OCI-LY7 (cell line): ENCODE measurements around the gene CNTN5. TPM values are rescaled to one million over a fixed set of nuclear protein-coding genes. Genes with fewer than 3 reads are reported as not detected.

Experiments
- BruUV-seq: library from RNA; stranded (reverse); fragments of 400-500 nt; replicated peaks from 2 replicates; lab custom pipeline; 2021; lab: Mats Ljungman, UMichigan
- CTCF ChIA-PET: fragments of 300-600 bp; sonication (Branson Sonifier 250); formaldehyde crosslinking; loops from one replicate; lab custom pipeline; 2022; ENCODE audit warnings: antibody characterized with exemption; ENCODE audit not compliant: unreplicated experiment; lab: Charles Lee
- POLR2A ChIA-PET: fragments of 300-600 bp; sonication (Branson Sonifier 250); formaldehyde crosslinking; loops from one replicate; lab custom pipeline; 2022; ENCODE audit warnings: antibody characterized with exemption; lab: Charles Lee
- DNase-seq: peaks from one replicate; pipeline ENCODE4 v3.0.0-alpha.2; 2015; ENCODE audit warnings: low spot score
- H2AFZ ChIP-seq: fragments of 200-600 bp; sonication (generic), shearing (Covaris generic); 2 replicates; pipeline ENCODE4 v1.6.1; 2014; ENCODE audit warnings: mild to moderate bottlenecking, antibody characterized with exemption, low read length, moderate library complexity
- H3K27ac ChIP-seq: fragments of 200-600 bp; sonication (generic); 2 replicates; pipeline ENCODE4 v1.5.1; 2014; ENCODE audit warnings: mixed run types, low read depth, mild to moderate bottlenecking, moderate library complexity, low read length, inconsistent platforms; ENCODE audit not compliant: poor library complexity, severe bottlenecking
- H3K36me3 ChIP-seq: fragments of 200-600 bp; sonication (generic); 2 replicates; pipeline ENCODE4 v1.6.1; 2014; ENCODE audit warnings: mild to moderate bottlenecking, antibody characterized with exemption, low read length, moderate library complexity, mixed read lengths; ENCODE audit not compliant: insufficient read depth
- H3K4me1 ChIP-seq: fragments of 200-600 bp; sonication (generic); 2 replicates; pipeline ENCODE4 v1.5.1; 2014; ENCODE audit warnings: mild to moderate bottlenecking, low read length; ENCODE audit not compliant: insufficient read depth, poor library complexity, severe bottlenecking
- H3K4me2 ChIP-seq: fragments of 200-600 bp; sonication (generic); 2 replicates; pipeline ENCODE4 v1.6.1; 2014; ENCODE audit warnings: mild to moderate bottlenecking, low read length
- H3K4me3 ChIP-seq: fragments of 200-600 bp; sonication (generic); 2 replicates; pipeline ENCODE4 v1.5.1; 2014; ENCODE audit warnings: mild to moderate bottlenecking, low read depth, low read length; ENCODE audit not compliant: poor library complexity, severe bottlenecking
- H3K79me2 ChIP-seq: fragments of 200-600 bp; sonication (generic); 2 replicates; pipeline ENCODE4 v1.6.1; 2016; ENCODE audit warnings: low read depth, mild to moderate bottlenecking, low read length, moderate library complexity, mixed read lengths; ENCODE audit not compliant: insufficient read depth
- H3K9me2 ChIP-seq: fragments of 200-600 bp; sonication (generic); 2 replicates; pipeline ENCODE4 v1.6.1; 2016; ENCODE audit warnings: mild to moderate bottlenecking, low read length, mixed read lengths; ENCODE audit not compliant: insufficient read depth
- H3K9me3 ChIP-seq: fragments of 200-600 bp; sonication (generic); 2 replicates; pipeline ENCODE4 v1.6.1; 2014; ENCODE audit warnings: mild to moderate bottlenecking, mixed run types, low read length, mixed read lengths
- H4K20me1 ChIP-seq: fragments of 200-600 bp; sonication (generic); 2 replicates; pipeline ENCODE4 v1.6.1; 2014; ENCODE audit warnings: mild to moderate bottlenecking, antibody characterized with exemption, low read length, moderate library complexity, mixed read lengths; ENCODE audit not compliant: insufficient read depth
- EZH2phosphoT487 ChIP-seq: fragments of 200-600 bp; sonication (generic); IDR thresholded peaks from 2 replicates; pipeline ENCODE4 v1.6.1; 2018; ENCODE audit warnings: low read depth, borderline replicate concordance, mild to moderate bottlenecking, mixed run types, antibody characterized with exemption, low read length, moderate library complexity, mixed read lengths
- intact Hi-C: fragments of 100-400 bp; cut with micrococcal nuclease; formaldehyde crosslinking; loops from one replicate; pipeline ENCODE4 v1.10.0; 2022; ENCODE audit not compliant: unreplicated experiment
- total RNA-seq, 2 experiments: library from RNA; depleted of rRNA in 1 of 2; stranded (reverse); fragments of >200 nt in 1 of 2; shearing (Covaris generic) in 1 of 2; gene quantifications; 2 replicates each; pipeline ENCODE4 v1.2.3, GENCODE V29; 2014 to 2022
- TF ChIP-seq, protein P1 (sequence below): fragments of 200-600 bp; sonication (generic); conservative IDR thresholded peaks from 2 replicates; pipeline ENCODE4 v1.5.1; 2014; ENCODE audit warnings: mild to moderate bottlenecking, antibody characterized with exemption, low read length, moderate library complexity, mixed read lengths

Gene CNTN5
- total RNA-seq, 2 experiments from 2014 or later: not detected

DNA sequence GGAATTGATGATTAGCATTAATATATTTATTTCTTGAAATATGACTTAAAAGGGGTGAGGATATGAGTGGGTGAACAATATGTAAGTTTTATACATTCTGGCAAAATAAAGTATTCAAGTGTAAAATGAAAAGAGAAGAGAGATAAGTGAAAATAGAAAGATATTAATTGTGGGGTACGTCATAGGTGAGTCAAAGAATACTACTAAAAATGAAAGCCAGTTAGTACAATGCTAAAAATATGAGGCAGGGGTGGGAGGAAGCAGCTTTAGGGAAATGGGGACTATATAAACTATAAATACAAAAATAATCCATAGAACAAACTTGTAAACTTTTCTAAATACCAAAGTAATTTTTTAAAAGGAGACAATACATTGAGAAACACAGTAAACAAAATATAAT is 661.4 kb downstream of the CNTN5 start:
- no peaks in the 10 kb centered on the region for H4K20me1 ChIP-seq
- H3K4me3 ChIP-seq: no peak overlapping the region
- ChIA-PET CTCF (no interaction called here), POLR2A (no interaction called here)
- H3K79me2 ChIP-seq: no peaks in the 10 kb centered on the region
- DNase-seq: no peak
- H2AFZ ChIP-seq: no peak overlapping the region
- no peak overlapping the region for H3K4me2 ChIP-seq
- H3K36me3 ChIP-seq: no peaks in the 10 kb centered on the region
- no peak overlapping the region for H3K27ac ChIP-seq
- H3K9me2 ChIP-seq: no peaks in the 10 kb centered on the region
- no peaks in the 10 kb centered on the region for H3K4me1 ChIP-seq
- H3K9me3 ChIP-seq: no peaks in the 10 kb centered on the region
- TF ChIP-seq EZH2phosphoT487: no peak
- TF ChIP-seq, protein P1, sequence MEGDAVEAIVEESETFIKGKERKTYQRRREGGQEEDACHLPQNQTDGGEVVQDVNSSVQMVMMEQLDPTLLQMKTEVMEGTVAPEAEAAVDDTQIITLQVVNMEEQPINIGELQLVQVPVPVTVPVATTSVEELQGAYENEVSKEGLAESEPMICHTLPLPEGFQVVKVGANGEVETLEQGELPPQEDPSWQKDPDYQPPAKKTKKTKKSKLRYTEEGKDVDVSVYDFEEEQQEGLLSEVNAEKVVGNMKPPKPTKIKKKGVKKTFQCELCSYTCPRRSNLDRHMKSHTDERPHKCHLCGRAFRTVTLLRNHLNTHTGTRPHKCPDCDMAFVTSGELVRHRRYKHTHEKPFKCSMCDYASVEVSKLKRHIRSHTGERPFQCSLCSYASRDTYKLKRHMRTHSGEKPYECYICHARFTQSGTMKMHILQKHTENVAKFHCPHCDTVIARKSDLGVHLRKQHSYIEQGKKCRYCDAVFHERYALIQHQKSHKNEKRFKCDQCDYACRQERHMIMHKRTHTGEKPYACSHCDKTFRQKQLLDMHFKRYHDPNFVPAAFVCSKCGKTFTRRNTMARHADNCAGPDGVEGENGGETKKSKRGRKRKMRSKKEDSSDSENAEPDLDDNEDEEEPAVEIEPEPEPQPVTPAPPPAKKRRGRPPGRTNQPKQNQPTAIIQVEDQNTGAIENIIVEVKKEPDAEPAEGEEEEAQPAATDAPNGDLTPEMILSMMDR: no peak
- BruUV-seq: no TSS peak
- intact Hi-C loops: no loop called here

DNA sequence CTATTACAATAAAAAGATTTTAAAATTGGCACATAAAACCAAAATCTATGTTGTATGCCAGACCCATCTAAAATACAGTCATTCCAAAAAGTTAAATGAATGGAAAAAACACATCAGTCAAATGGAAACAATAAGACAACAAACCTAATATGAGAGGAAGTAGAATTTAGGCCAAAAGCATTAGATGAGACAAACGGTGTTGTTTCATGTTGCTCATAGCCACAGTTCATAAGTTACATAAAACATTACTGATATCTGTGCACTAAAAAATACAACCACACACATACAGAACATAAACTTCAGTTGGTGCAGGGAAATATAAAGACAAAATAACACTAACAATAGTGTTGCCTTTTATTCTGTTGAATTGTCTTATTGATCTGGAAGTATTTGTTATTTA is 661.9 kb downstream of the CNTN5 start:
- Histone ChIP-seq H3K4me2 (no peak overlapping the region), H3K79me2 (no peaks in the 10 kb centered on the region), H3K4me1 (no peaks in the 10 kb centered on the region), H3K4me3 (no peak overlapping the region), H4K20me1 (no peaks in the 10 kb centered on the region), H3K27ac (no peak overlapping the region), H3K9me2 (no peaks in the 10 kb centered on the region), H3K9me3 (no peaks in the 10 kb centered on the region), H2AFZ (no peak overlapping the region), H3K36me3 (no peaks in the 10 kb centered on the region)
- no peak for TF ChIP-seq EZH2phosphoT487
- TF ChIP-seq, protein P1: no peak
- intact Hi-C loops: no loop called here
- DNase-seq: no peak
- ChIA-PET POLR2A (no interaction called here), CTCF (no interaction called here)
- no TSS peak for BruUV-seq

DNA sequence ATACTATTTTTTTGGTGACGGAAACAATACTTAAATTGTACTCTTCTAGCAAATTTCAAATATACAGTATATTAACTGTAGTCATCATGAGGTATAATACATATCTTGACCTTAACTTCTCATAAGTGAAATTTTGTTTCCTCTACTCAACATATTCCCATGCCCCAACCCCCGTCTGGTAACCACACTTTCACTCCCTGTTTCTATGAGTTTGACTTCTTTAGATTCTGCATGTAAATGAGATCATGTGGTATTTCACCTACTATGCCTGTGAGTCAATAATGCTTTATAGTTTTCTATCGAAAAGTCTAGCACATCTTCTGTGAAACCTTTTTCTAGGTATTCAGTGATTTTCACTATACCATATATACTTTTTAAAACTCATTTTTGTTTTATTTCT is 663.2 kb downstream of the CNTN5 start:
- H3K36me3 ChIP-seq: no peaks in the 10 kb centered on the region
- no peaks in the 10 kb centered on the region for H3K9me2 ChIP-seq
- H3K27ac ChIP-seq: no peak overlapping the region
- TF ChIP-seq, protein P1: no peak
- no peak for TF ChIP-seq EZH2phosphoT487
- ChIA-PET CTCF (no interaction called here), POLR2A (no interaction called here)
- H4K20me1 ChIP-seq: no peaks in the 10 kb centered on the region
- no peaks in the 10 kb centered on the region for H3K4me1 ChIP-seq
- H2AFZ ChIP-seq: no peak overlapping the region
- no peak for DNase-seq
- BruUV-seq: no TSS peak
- intact Hi-C loops: no loop called here
- H3K4me3 ChIP-seq: no peak overlapping the region
- H3K9me3 ChIP-seq: no peaks in the 10 kb centered on the region
- no peaks in the 10 kb centered on the region for H3K79me2 ChIP-seq
- H3K4me2 ChIP-seq: no peak overlapping the region
